GM21576 (cell line): ENCODE data around the gene SKI.

Experiments
- ATAC-seq: cut with Tn5 transposase; IDR thresholded peaks from one replicate; pipeline ENCODE4 v1.9.1; 2021; ENCODE audit warnings: mild to moderate bottlenecking, moderate library complexity; ENCODE audit not compliant: unreplicated experiment

Gene SKI

DNA sequence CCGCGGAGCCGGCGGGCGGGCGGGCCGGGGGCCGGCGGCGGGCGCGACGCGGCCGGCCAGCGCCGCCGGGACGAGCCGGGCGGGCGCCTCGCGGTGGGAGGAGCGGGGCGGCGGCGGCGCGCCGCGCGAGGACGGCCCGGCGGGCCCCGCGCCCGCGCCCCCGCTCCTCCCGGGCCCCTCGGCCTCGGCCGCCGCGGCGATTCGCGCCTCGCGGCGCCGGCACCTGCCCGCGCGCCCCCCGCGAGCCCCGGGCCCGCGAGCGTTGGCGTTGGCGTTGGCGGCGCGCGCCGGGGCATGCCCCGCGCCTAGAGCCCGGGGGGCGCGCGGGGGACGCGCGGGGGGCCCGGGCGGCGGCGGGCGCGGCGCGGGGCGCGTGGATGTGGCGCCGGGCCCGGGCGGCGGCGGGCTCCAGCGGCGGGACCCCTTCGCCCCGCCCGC lies at the start of gene SKI:
TSS of gene SKI (plus strand) at position 163 of the 438 bp plus-strand sequence. CDS start 448 bp downstream, outside the sequence.
- ATAC-seq: no peak

DNA sequence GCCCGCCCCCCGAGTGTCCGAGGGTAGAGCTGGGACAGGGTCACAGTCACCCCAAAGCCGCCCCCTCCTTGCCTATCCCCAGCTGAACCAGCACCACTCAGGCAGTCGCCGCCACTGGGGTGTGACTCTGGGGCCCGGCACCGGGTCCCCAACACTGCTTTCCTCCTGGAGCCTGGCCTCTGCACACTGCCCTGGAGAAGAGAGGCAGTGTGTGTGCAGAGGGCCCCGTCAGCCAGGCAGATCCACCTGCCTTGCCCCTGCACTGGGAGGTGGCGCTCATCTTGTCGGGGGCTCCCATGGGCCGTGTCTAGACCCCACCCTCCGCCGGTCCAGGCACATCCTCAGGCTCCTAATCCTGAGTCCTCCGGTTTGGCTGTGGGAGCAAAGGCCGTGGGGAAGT lies 49.2 kb upstream of the SKI start:
- ATAC-seq: no peak

DNA sequence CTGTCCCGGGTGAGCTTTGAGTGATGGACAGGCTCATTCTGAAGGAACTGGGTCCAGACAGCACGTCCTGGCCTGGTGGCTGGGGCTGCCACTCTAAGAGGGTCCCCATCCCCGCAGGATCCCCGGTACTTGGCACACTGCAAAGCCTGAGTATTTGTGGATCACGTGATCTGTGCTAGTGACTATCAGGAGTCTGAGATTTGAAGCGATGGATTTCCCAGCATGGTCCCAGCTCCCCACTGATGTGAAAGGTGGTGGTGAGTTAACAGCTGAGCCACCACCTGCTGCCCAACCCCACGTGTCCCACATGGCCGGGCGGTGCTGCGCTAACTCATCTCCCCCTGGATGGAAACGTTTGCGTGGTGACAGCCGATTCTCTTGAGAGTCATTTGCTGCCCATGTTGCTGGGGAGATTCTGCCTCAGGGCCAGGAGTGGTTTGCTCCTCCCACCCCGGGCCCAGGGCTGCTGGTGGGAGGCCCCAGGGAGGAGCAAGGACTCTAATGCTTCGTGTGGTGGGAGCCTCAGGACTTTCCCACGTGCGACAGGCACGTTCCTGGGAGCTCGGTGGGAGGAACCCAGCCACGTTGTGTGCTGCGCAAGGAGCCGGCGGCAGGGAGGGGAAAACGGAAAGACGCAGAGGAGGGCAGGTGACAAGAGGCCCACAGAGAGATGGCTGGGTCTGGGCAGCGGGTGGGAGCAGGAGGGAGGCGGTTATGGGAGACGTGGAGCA lies 48.7 kb upstream of the SKI start:
- no peak for ATAC-seq

DNA sequence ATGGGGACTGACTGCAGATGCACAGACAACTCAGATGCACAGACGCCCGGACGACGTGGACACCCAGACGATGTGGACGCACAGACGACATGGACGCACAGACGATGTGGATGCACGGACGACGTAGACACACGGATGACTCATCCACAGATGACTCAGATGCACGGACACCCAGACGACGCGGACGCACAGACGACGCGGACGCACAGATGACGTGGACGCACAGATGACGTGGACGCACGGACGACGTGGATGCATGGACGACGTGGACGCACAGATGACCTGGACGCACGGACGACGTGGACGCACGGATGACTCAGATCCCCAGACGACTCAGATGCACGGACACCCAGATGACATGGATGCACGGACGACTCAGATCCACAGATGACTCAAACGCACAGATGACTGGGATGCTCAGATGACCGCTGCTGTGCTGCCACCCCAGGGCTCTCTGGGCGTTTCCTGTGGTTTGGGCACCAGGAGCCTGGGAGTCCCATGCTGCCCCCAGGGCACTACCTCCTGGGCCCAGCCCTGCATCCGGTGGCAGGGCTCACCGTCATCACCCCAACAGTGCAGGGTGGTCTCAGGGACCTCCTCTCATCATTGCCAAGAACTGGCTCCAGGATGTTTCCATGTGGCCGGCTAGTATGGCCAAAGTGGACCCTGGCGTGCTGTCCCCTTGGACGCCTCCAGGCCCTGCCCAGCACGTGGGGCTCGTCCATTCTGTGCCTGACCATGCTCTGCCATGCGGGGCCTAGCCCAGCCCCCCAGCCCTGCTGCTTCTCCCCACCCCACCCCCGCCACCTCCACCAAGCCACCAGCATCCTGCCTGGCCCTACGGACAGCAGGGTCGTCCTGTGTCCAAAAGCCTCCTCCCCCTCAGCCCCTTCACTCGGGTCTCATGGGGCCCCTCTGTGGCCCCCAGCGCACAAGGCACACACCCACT lies 47.5 kb upstream of the SKI start:
- ATAC-seq: no peak

DNA sequence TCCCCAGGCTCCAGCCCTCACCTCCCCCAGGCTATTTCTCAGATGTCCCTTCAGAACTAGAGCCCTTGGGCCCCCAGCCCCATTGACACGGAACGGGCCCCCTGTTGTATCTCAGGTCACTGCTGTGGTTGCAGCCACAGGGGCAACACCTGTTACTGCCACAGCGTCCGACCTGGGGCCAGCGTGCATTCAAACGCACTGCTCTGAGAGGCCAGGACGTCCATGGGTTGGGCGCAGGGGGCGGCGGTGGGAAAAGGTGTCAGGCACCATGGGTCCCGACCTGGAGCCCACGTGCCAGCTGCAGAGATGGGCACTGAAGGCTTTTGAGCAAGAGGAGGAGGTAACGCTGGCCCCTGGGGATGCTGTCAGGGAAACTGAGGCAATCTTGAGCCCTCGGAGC lies 46.8 kb upstream of the SKI start:
- no peak for ATAC-seq

DNA sequence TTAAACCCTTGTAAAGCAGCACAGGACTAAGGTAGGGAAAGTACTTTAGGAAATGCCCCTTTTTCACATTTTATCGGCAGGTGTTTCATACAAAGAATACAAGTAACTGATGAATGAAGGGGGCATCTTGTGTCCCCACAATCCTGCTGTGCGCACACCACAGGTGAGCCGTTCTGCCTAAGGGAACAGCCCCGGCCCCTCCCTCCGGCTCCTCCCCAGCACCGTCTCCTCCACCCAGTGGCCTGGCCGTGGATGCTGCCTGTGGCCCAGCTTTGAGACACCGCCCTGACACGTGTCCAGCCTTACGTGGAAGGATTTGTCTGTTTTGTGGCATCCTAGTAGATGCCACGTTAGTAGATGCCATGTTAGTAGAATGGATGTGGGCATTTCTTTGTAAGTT lies 46.4 kb upstream of the SKI start:
- no peak for ATAC-seq

DNA sequence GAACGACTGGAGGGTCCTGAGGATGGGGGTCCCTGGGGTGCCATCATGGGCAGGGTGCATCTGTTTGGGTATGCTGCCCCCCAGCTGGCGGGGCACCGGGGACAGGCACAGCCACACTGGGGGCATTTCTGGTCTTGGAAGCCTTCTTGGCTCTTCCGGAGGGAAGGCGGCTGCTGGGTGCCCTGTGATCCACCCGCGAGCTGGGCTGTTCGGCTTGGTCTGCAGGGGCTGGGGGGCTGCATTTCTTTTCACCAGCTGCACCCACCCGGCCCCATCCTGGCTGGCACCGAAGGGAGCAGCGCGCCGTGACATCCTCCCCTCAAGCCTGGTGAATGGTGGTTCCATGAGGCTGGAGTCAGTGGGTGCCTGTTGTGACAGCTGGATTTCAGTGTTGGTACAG lies 45.7 kb upstream of the SKI start:
- no peak for ATAC-seq

DNA sequence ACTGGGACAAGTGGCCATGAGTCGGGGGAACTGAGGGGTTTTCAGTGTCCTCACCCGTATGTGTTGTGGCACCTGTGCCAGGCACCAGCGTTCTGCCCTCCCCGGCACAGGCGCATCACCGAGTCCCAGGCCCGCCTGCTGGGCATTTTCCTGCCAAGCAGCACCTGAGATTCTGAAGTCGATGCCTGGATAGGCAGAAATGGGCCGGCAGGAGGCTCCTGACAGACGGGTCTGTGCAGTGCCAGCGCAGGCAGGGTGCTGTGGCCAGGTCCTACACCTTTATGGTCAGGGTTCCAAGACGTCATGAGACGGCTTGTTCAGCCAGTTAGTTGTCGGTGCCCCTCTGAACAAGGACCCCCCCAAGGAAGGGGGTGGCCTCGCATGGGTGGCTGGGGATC lies 44.2 kb upstream of the SKI start:
- ATAC-seq: no peak

DNA sequence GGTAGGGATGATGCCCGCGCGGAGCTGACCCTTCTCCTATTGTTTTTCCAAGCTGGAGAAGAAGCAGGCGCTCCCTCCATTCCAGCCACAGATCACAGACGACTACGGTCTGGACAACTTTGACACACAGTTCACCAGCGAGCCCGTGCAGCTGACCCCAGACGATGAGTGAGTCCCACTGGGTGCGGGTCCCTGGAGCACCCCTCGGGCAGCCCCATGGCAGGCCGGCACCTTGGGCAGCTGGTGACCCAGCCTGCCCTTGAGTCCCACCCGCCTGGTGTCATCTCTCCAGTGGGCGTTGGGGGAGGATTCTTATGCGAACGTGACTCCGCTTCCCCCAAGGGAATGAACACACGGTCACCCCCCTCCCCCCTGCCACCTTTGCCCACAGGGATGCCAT lies 43.6 kb upstream of the SKI start:
- no peak for ATAC-seq

DNA sequence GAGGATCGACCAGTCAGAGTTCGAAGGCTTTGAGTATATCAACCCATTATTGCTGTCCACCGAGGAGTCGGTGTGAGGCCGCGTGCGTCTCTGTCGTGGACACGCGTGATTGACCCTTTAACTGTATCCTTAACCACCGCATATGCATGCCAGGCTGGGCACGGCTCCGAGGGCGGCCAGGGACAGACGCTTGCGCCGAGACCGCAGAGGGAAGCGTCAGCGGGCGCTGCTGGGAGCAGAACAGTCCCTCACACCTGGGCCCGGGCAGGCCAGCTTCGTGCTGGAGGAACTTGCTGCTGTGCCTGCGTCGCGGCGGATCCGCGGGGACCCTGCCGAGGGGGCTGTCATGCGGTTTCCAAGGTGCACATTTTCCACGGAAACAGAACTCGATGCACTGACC lies 43.2 kb upstream of the SKI start:
- no peak for ATAC-seq

DNA sequence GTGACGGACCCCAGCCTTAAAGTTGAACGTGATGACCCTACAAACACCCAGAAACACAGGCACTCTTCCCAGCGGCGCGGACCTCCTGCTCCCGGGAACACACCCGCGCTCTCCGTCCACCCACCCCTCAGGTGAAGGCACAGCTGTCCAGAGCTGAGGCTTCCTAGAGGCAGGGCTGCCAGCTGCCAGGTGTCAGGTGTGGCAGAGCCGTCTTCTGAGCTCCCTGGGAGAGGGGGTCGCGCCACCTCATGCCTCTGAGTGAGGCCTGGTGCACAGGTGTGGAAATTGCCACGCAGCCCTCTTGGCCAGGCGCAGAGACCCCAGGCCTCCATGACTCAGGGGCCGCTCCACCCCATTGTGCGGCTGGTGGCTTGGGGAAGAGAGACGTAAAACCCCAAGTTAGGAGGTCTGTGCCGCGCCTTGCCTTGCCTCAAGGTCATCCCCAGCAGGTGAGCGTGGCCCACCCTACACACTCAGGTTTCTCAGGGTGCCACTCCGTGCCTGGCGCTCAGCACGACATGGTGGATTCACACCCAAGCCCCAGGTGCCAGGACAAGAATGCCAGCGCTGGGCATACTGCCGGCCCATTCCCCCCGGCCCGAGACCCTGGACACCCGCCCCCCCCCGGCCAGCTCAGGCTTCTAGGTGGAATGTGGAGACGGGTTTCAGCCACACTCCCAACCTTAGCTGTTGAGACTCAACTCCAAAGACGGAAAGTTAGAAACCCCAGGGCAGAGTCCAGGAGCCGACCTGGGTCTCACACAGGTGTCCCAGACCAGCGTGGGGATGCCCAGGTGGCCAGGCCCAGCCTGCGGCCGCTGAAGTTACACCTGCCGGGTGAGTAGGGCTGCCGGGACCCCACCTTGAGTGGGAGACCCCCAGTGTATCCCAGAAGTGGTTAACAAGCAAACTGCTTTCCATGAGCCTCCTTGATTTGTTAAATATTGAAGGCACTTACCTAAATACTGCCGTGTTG lies 42.0 kb upstream of the SKI start:
- ATAC-seq: no peak

DNA sequence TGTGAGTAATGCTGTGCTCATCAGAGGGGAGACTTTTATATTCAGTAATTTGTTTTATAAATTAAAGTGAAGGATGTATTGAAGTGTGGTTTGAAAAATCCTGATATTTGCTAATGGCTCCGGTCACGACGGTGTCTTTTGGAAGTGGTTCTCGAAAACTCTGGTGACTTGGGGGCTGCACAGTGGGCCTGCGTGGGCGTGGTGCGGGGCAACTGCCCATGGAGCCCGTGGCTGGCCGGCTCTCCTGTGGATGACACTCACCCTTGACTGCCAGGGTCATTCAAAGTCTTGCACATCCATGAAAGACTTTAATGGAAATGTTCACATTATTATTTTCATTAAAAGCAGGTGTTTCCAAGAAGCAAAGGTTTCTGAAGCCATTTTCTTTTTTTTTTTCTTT lies 41.2 kb upstream of the SKI start:
- no peak for ATAC-seq

DNA sequence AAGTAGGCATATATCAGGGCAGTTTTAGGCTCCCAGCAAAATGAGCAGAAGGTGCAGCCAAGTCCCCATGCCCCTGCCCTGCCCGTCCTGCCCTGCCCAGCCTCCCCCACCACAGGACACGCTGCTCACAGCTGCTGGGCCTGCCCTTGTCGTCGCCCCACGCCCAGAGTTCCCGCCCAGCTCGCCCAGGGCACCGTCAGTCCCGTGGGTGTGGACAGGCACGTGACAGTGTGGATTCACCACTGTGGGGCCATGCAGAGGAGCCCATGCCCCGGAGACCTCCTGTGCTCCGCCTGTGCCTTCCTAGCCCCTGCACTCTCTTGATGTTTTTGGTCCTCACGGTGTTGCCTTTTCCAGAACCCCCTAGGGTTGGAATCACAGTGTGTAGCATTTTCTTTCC lies 40.5 kb upstream of the SKI start:
- no peak for ATAC-seq

DNA sequence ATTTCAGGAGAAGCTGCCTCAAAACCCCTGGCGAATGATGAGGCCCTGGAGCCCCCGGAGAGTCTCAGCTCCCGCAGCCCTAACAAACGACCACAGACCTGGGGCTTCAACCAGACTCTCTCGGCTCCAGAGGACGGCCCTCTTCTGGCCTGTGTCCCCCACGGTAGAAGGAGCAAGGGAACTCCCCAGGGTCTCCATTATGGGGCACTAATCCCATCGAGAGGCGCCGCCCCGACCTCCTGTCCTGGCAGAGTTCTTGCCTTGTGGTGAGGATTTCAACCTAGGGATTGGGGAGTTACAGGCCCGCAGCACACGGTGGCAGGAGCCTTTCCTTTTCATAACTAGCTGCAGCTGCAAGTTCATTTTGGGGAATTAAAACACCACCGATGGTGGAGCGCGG lies 39.8 kb upstream of the SKI start:
- no peak for ATAC-seq

DNA sequence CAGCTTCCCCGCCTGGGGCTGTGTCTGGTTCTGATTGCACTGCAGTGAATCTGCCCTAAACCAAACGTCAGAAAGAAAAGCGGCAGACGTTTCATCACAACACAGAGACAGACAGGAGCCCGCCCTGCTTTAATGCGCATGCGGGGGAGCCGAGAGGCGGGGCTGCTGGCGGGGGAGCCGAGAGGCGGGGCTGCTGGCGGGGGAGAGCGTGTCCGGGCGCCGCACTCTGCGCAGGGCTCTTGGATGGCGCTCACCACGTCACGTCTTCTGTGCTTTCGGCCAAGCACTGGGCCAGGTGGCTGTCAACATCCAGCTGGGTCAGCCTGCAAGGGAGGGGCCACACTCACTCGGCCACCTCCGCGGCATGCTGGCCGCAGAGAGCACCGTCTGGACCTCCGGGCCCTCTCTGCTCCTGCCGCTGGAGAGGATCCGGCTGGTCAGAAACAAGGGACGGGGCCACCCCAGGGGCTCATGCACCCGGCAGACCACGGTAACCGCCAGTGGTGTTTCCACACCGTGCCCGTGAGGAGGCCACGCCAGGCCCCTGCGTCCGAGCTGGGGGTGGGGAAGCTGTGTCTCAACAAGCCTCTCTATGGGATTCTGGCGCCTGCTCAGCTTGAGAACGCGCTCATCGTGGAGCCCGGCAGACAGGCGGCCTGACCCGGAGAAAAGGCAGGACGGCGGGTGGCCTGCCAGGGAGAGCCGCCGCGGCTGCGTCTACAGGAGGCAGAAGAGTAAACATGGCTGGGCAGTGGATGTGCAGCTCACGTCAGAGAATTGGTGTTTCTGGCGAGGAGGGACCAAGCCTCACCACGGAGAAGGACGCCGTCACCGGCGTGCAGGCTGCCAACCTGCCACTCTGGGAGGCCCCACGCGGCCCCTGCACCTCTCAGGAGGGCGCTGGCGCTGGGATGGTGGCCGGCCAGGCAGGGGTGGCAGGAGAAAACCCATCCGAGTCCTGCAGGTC lies 38.4 kb upstream of the SKI start:
- ATAC-seq: peak; percentile 66

DNA sequence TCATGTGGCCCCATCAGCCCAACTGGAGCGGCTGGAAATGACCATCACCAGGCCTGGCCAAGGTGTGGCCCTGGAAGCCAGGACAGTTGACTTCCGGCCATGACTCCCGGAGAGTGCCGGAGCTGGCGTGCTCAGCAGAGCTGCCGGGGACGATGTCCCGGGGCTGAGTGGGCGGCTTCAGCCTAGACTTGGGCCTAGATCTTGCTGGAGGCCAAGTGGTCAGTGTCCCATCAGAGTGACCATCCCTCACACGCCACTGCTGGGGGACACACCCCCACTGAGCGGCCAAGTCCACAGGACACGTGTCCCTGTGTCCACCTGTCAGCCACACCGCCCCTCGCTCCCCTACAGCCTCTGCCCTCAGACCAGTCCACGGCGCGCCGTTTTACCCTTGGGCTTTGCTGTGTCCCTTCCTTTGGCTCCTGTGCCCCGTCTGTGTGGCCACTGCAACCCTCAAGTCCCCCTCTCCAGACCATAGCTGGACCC lies 37.6 kb upstream of the SKI start:
- ATAC-seq: no peak

DNA sequence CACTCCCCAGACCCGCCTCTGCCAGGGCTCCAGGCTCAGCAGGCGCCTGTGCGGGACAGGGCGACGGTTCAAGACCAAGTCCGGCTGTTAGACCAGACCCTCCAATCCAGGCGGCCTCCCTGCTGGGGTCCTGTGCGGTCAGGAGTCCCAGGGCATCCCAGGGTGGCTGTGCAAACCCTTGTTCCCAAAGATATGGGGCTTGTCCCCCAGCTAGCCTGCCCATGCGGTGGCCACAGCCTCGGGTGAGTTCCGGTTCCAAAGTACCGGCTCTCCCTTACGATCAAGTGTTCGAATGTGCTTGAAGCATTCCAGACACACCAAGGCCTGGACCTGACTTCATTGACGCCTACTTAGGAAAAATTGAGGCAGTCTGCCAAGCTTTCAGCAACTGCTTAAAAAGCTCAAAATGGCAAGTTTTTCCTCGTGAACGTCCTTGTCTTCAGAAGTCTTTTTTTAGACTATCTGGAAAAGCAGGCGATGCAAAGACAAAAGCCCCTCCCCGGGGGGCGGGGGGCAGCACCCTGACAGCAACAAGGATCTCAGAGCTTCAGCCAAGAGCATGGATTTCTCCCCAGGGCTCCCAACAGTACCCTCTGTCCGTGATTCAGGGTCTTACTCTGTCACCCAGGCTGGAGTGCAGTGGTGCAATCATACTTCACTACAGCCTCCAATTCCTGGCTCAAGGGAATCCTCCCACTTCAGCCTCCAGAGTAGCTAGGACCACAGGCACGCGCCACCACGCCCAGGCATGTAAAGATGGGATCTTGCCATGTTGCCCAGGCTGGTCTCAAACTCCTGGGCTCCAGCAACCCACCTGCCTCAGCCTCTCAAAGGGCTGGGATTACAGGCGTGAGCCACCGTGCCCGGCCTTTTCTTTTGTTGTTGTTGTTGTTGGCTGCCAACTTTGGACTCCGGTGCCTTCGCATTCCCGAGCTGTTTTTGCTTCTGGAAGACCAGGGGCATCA lies 35.8 kb upstream of the SKI start:
- no peak for ATAC-seq

DNA sequence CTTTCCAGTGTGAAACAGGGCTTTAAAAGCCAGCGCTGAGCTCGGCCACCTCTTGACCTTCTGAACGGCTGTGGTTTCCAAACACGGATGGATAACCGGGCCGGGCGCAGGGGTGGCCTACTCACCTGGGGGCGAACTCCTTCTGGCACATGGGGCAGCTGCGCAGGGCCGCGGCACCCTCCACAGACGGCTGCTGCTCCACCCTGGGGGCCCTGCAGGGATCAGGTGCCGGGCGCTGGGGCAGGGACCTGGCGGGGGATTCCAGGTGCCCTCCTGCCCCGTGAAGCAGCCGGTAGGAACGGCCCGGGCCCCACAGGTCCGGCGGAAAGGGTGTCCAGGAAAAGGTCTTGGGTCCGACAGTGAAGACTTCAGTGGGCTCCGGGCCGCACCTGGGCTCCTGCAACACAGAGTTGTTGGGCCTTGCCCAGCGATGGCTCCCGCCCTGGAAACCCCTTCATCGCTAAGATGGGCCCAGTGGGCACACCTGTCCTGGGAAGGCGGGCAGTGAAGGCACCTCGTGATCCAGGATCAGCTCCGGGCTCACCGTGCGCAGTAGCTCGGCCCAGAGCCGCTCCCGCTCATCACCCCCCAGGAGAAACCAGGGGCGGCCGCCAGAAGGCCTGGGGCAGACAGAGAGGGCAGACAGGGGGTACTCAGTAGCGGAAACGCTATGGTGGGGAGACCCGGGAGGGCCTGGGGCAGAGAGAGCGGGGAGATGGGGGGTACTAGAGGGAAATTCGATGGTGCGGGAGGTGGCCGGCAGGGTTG lies 34.4 kb upstream of the SKI start:
- no peak for ATAC-seq
